ENCODE data around the gene ARID4B. TPM values are rescaled to one million over a fixed set of nuclear protein-coding genes. Genes with fewer than 3 reads are reported as not detected.

ARID4B gene
- total RNA-seq, 1 donor from 2014 or later = 20.0 TPM

DNA sequence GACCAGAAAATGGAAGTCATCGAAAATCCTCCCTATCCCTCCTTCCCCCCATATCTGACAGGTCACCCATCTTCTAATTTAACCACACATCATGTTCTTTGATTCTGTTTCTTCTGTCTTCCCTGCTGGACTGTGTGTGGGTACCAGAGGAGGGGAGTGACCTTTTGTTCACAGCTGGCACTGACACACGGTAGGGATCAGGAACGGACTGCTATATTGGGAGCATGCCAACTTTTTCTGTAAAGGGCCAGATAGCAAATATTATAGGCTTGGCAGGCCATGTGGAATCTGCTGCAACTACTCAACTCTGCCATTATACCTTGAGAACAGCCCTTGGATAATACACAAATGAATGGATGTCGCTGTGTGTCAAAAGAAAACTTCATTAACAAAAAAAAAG lies 191.9 kb downstream of the ARID4B start:
- no peaks in the 10 kb centered on the region for H3K27me3 ChIP-seq (ENCODE audit: control insufficient read depth, insufficient read depth, low read length)
- no peak overlapping the region for H3K4me3 ChIP-seq (ENCODE audit: low read depth, low read length)
- DNase-seq (ENCODE audit: low read depth) = no peak
- H3K36me3 ChIP-seq (ENCODE audit: control insufficient read depth, insufficient read depth, low read length) = peaks cover 3% of the 10 kb centered on the region
- TF ChIP-seq CTCF (IDR thresholded peaks at IDR 0.05; ENCODE audit: insufficient read depth, low read length, poor library complexity, severe bottlenecking) = no peak

- no peak for TF ChIP-seq CTCF (IDR thresholded peaks at IDR 0.05; ENCODE audit: insufficient read depth, low read length, poor library complexity, severe bottlenecking)
- Histone ChIP-seq H3K27me3 (ENCODE audit: control insufficient read depth, insufficient read depth, low read length) (no peaks in the 10 kb centered on the region), H3K4me3 (ENCODE audit: low read depth, low read length) (no peak overlapping the region), H3K36me3 (ENCODE audit: control insufficient read depth, insufficient read depth, low read length) (peaks cover 3% of the 10 kb centered on the region)
- DNase-seq (ENCODE audit: low read depth) = no peak
These were observed 193.8 kb downstream of the ARID4B start for GRCh38 chr1:235134171-235134570.

GRCh38 chr1:235133086-235133485 lies 194.9 kb downstream of the ARID4B start:
- Histone ChIP-seq H3K4me3 (ENCODE audit: low read depth, low read length) (no peak overlapping the region), H3K36me3 (ENCODE audit: control insufficient read depth, insufficient read depth, low read length) (peaks cover 3% of the 10 kb centered on the region), H3K27me3 (ENCODE audit: control insufficient read depth, insufficient read depth, low read length) (no peaks in the 10 kb centered on the region)
- TF ChIP-seq CTCF (IDR thresholded peaks at IDR 0.05; ENCODE audit: insufficient read depth, low read length, poor library complexity, severe bottlenecking) = no peak
- DNase-seq (ENCODE audit: low read depth) = no peak

GRCh38 chr1:235131961-235132360 lies 196.0 kb downstream of the ARID4B start:
- Histone ChIP-seq H3K36me3 (ENCODE audit: control insufficient read depth, insufficient read depth, low read length) (peaks cover 2% of the 10 kb centered on the region), H3K27me3 (ENCODE audit: control insufficient read depth, insufficient read depth, low read length) (no peaks in the 10 kb centered on the region), H3K4me3 (ENCODE audit: low read depth, low read length) (no peak overlapping the region)
- DNase-seq (ENCODE audit: low read depth) = no peak
- no peak for TF ChIP-seq CTCF (IDR thresholded peaks at IDR 0.05; ENCODE audit: insufficient read depth, low read length, poor library complexity, severe bottlenecking)

GRCh38 chr1:235130766-235131270 lies 197.2 kb downstream of the ARID4B start:
- no peak for DNase-seq (ENCODE audit: low read depth)
- H3K4me3 ChIP-seq (ENCODE audit: low read depth, low read length) = no peak overlapping the region
- TF ChIP-seq CTCF (IDR thresholded peaks at IDR 0.05; ENCODE audit: insufficient read depth, low read length, poor library complexity, severe bottlenecking) = no peak
- no peaks in the 10 kb centered on the region for H3K27me3 ChIP-seq (ENCODE audit: control insufficient read depth, insufficient read depth, low read length)
- H3K36me3 ChIP-seq (ENCODE audit: control insufficient read depth, insufficient read depth, low read length) = peaks cover 3% of the 10 kb centered on the region

Data from kidney epithelial cell (primary cell).